OCI-LY3 (cell line): ENCODE results near the gene GJC3.
A peak's percentile ranks its signal among the peaks of the same experiment; 100 is the strongest.

Experiments used
- H2AFZ ChIP-seq: fragments of 200-600, 300-600 bp; shearing (Covaris generic); 2 replicates; pipeline ENCODE4 v1.6.0; 2014; ENCODE audit warnings: antibody characterized with exemption, low read depth, low read length
- H3K27ac ChIP-seq: fragments of 200-600, 300-600 bp; sonication (generic); 2 replicates; pipeline ENCODE4 v1.5.1; 2014; ENCODE audit warnings: mild to moderate bottlenecking, low read length, moderate library complexity, mixed read lengths
- H3K27me3 ChIP-seq: fragments of 200-600, 300-600 bp; sonication (generic); 2 replicates; pipeline ENCODE4 v1.6.1; 2014; ENCODE audit warnings: low read depth, low read length, mixed read lengths
- H3K36me3 ChIP-seq: fragments of 200-600, 300-600 bp; sonication (generic); replicated peaks from 2 replicates; pipeline ENCODE3; 2014; ENCODE audit warnings: low read depth, low read length, mixed read lengths
- H3K4me1 ChIP-seq: fragments of 300-600, 200-600 bp; sonication (generic); 2 replicates; pipeline ENCODE4 v1.6.1; 2014; ENCODE audit warnings: low read length, mixed read lengths
- H3K4me2 ChIP-seq: fragments of 200-600, 300-600 bp; sonication (generic); 2 replicates; pipeline ENCODE4 v1.6.1; 2014; ENCODE audit warnings: low read length, mixed read lengths
- H3K4me3 ChIP-seq: fragments of 300-600, 200-600 bp; sonication (generic); 2 replicates; pipeline ENCODE4 v1.5.1; 2014; ENCODE audit warnings: antibody characterized with exemption, mild to moderate bottlenecking, low read length, moderate library complexity
- H3K79me2 ChIP-seq: fragments of 300-600, 200-600 bp; shearing (Covaris generic); 2 replicates; pipeline ENCODE4 v1.6.1; 2014; ENCODE audit warnings: mild to moderate bottlenecking, low read length, mixed read lengths
- H3K9ac ChIP-seq: fragments of 300-600, 200-600 bp; shearing (Covaris generic); 2 replicates; pipeline ENCODE4 v1.6.0; 2014; ENCODE audit warnings: mild to moderate bottlenecking, low read length, moderate library complexity
- H3K9me3 ChIP-seq: fragments of 200-600, 300-600 bp; shearing (Covaris generic); 2 replicates; pipeline ENCODE4 v1.6.1; 2014; ENCODE audit warnings: low read length, mixed read lengths; ENCODE audit not compliant: insufficient read depth
- H4K20me1 ChIP-seq: fragments of 200-600, 300-600 bp; sonication (generic); 2 replicates; pipeline ENCODE4 v1.6.1; 2016; ENCODE audit warnings: low read length, mixed read lengths; ENCODE audit not compliant: insufficient read depth
- EZH2phosphoT487 ChIP-seq: fragments of 200-600 bp; shearing (Covaris generic); IDR thresholded peaks from 2 replicates; pipeline ENCODE4 v1.6.1; 2018; ENCODE audit warnings: antibody characterized with exemption, mixed run types, low read depth
- TF ChIP-seq, protein P1 (sequence below): fragments of 200-600, 300-600 bp; sonication (generic); IDR thresholded peaks from 2 replicates; pipeline ENCODE4 v1.5.1; 2014; ENCODE audit warnings: antibody characterized with exemption, low read length, low read depth

The GJC3 gene

DNA sequence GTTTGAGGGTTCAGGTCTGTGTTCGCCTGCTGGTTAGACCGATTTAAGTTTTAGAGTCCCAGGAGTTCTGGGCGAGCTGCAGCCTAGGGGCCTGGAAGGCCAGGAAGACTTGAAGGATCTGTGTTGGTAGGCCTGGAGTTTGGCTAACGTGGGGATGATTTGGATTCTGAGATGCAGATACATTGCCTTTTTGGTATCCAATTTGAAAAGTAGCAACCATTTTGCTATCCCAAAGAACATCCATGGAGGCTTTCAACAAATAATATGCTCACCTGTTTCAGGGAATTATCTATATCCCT is 9.7 kb downstream of the GJC3 start:
- Histone ChIP-seq H3K4me2 (peak overlapping the region; percentile 82), H3K4me1 (peaks cover 16% of the 10 kb centered on the region), H3K27me3 (no peaks in the 10 kb centered on the region), H3K4me3 (peak overlapping the region; percentile 89), H3K27ac (peak overlapping the region; percentile 50), H4K20me1 (0 out of 2 replicates have a peak, but pooled peaks cover 8% of the 10 kb centered on the region), H3K79me2 (peaks cover 55% of the 10 kb centered on the region), H3K36me3 (peaks cover 29% of the 10 kb centered on the region), H3K9me3 (no peaks in the 10 kb centered on the region), H2AFZ (peak overlapping the region; percentile 79), H3K9ac (peak overlapping the region; percentile 90)
- no peak for TF ChIP-seq EZH2phosphoT487
- TF ChIP-seq, protein P1, sequence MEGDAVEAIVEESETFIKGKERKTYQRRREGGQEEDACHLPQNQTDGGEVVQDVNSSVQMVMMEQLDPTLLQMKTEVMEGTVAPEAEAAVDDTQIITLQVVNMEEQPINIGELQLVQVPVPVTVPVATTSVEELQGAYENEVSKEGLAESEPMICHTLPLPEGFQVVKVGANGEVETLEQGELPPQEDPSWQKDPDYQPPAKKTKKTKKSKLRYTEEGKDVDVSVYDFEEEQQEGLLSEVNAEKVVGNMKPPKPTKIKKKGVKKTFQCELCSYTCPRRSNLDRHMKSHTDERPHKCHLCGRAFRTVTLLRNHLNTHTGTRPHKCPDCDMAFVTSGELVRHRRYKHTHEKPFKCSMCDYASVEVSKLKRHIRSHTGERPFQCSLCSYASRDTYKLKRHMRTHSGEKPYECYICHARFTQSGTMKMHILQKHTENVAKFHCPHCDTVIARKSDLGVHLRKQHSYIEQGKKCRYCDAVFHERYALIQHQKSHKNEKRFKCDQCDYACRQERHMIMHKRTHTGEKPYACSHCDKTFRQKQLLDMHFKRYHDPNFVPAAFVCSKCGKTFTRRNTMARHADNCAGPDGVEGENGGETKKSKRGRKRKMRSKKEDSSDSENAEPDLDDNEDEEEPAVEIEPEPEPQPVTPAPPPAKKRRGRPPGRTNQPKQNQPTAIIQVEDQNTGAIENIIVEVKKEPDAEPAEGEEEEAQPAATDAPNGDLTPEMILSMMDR, result no peak

DNA sequence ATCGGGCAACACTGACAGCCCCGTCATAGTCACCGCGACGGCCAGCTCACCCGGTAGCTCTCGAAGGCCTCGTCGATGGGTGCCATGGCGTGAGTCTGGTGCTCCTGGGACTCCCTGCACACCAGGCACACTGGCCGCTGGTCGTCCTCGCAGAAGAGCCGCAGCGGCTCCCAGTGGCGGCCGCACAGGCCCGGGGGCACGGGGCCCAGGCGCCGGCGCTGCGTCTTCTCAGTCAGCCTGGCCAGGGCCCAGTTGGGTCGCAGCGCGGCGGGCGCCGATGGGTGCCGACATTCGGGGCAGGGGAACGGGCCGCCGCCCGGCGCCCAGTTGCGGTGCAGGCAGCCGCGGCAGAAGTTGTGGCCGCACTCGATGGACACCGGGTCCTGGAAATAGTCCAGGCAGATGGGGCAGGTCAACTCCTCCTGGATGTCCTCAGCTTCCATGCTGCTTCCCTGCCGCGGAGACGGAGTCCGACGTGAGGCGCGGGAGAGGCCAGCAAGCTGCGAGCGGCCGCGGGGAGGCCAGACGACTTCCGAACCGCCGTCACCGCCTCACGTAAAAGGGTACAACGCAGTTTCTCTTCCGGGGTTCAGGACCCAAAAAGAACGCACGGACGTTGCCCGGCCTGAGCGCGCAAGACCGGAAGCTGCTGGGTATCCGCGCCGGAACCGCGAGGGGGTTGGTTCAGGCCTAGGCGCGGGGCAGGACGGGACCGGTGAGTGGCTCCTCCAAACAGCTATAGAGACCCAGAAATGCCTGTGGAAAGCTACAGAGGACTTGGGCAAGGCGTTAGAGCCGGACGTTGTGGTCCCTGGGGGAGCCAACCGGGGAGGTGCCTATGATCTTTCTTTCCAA is 10.2 kb downstream of the GJC3 start, which contains the start of gene TRIM4:
TRIM4 (minus strand) TSS at position 572 of the 855 bp plus-strand sequence; CDS start at position 443, 129 bp downstream.
- no peak for TF ChIP-seq EZH2phosphoT487
- TF ChIP-seq, protein P1, result peak; percentile 30
- Histone ChIP-seq H3K9ac (peak within 1 kb of the TSS; percentile 90), H2AFZ (peak within 1 kb of the TSS; percentile 79), H3K36me3 (peaks cover 29% of the 10 kb centered on the region), H3K27ac (peak within 1 kb of the TSS; percentile 50), H3K79me2 (peaks cover 59% of the 10 kb centered on the region), H3K4me1 (peaks cover 16% of the 10 kb centered on the region), H3K9me3 (no peaks in the 10 kb centered on the region), H4K20me1 (0 out of 2 replicates have a peak, but pooled peaks cover 9% of the 10 kb centered on the region), H3K4me2 (peak within 1 kb of the TSS; percentile 96), H3K27me3 (no peaks in the 10 kb centered on the region), H3K4me3 (peak within 1 kb of the TSS; percentile 89)

DNA sequence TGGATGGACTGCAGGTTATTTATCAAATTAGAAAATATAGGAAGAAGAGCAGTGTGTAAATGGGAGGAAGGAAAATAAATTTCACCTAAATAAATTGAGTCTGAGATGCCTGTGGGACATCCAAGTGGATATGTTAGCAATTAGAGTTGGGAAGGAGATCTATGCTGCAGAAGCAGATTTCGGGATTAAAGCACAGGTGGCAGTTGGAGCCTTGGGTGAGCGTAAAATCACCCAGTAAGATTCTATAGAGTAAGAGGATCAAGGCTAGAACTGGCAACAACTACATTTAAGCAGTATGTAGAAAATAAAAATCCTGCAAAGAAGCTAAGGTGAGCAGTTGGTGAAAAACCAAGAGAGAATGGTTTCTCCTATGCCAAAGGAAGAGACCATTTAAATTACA is 18.4 kb downstream of the GJC3 start:
- peaks cover 61% of the 10 kb centered on the region for H3K79me2 ChIP-seq
- H4K20me1 ChIP-seq, result peaks cover 11% of the 10 kb centered on the region
- no peak overlapping the region for H2AFZ ChIP-seq
- peaks cover 49% of the 10 kb centered on the region for H3K36me3 ChIP-seq
- H3K4me1 ChIP-seq, result no peaks in the 10 kb centered on the region
- TF ChIP-seq EZH2phosphoT487, result no peak
- TF ChIP-seq, protein P1, result no peak
- no peak overlapping the region for H3K4me3 ChIP-seq
- H3K9ac ChIP-seq, result no peak overlapping the region
- H3K9me3 ChIP-seq, result no peaks in the 10 kb centered on the region
- H3K4me2 ChIP-seq, result no peak overlapping the region
- H3K27me3 ChIP-seq, result no peaks in the 10 kb centered on the region
- H3K27ac ChIP-seq, result no peak overlapping the region

DNA sequence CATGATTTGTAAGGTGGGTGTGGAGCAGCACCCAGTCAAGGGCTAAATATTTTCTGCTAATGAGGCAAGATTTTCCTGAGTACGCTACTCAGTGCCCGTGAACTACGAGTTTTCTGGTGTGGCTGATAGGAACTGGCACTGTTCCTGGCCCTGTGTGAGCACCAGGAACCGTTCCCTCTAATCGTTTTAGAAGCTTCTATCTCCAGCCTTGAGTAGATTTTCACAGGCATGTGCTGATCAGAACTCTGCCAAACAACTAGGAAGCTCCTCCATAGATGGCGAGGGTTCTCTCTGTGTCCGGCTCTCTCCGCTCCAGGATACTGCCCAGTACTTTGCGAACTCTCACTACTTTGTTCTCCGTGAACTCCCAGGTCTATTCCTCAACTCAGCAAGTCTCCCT is 27.8 kb downstream of the GJC3 start:
- Histone ChIP-seq H3K27me3 (no peaks in the 10 kb centered on the region), H3K79me2 (no peaks in the 10 kb centered on the region), H3K9ac (no peak overlapping the region), H3K4me2 (no peak overlapping the region), H3K4me1 (peaks cover 12% of the 10 kb centered on the region), H3K4me3 (no peak overlapping the region), H3K36me3 (peaks cover 68% of the 10 kb centered on the region), H4K20me1 (0 out of 2 replicates have a peak, but pooled peaks cover 4% of the 10 kb centered on the region), H2AFZ (no peak overlapping the region), H3K9me3 (no peaks in the 10 kb centered on the region), H3K27ac (no peak overlapping the region)
- TF ChIP-seq, protein P1, result no peak
- TF ChIP-seq EZH2phosphoT487, result no peak
